ENCODE results near the gene SAFB. TPM values are rescaled to one million over a fixed set of nuclear protein-coding genes. Genes with fewer than 3 reads are reported as not detected.
A peak's percentile ranks its signal among the peaks of the same experiment; 100 is the strongest.

The SAFB gene
- polyA plus RNA-seq, 3 donors, result 12.2 to 76.6 (median 23.1) TPM

DNA sequence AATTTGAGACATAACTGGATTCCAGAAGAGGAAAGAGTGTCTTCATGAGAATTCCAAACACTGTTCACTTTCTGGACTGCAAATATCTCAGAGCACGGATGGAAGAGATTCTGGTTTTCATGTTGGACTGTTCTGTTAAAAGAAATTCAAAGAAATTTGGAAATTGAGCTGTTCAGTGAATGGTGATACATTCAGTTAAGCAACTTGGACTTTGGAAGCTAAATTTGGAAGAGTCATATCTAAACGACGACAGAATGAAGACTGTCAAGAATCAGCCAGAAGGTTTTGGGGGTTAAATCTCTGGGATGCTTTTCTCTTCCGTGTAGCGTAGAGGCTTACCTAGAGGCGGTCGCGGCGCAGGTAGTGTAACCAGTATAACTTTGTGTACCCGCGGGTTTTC lies 25.6 kb downstream of the SAFB start:
- Histone ChIP-seq H3K27ac (ENCODE audit: low read depth in 1 of 2, low read length in 2 of 2) (no peak overlapping the region), H3K4me1 (ENCODE audit: control insufficient read depth in 1 of 2, insufficient read depth in 2 of 2, low read length in 2 of 2) (no peaks in the 10 kb centered on the region), H3K36me3 (replicated peaks in 1 of 2; ENCODE audit: control insufficient read depth in 1 of 2, insufficient read depth in 2 of 2, low read length in 2 of 2) (peaks cover 88 to 95% of the 10 kb centered on the region in 2 donors), H3K79me2 (ENCODE audit: insufficient read depth, low read length) (peaks cover 45% of the 10 kb centered on the region), H3K4me2 (replicated peaks; ENCODE audit: extremely low read depth, low read length, poor library complexity, severe bottlenecking) (no peak overlapping the region), H3K9me3 (replicated peaks in 1 of 2; ENCODE audit: control insufficient read depth in 1 of 2, insufficient read depth in 1 of 2, low read length in 2 of 2) (no peaks in the 10 kb centered on the region), H3K27me3 (ENCODE audit: control insufficient read depth in 2 of 2, insufficient read depth in 2 of 2, low read length in 2 of 2) (no peaks in the 10 kb centered on the region), H3K9ac (ENCODE audit: insufficient read depth, low read length, poor library complexity, severe bottlenecking) (no peak overlapping the region), H4K20me1 (ENCODE audit: insufficient read depth, low read length) (peaks cover 89% of the 10 kb centered on the region), H3K4me3 (replicated peaks in 1 of 3; ENCODE audit: low read depth in 2 of 3, low read length in 3 of 3) (no peak overlapping the region), H2AFZ (ENCODE audit: insufficient read depth, low read depth, low read length, poor library complexity, severe bottlenecking) (no peak overlapping the region)
- Mint-ChIP-seq H3K9me3 (no peaks in the 10 kb centered on the region), H3K27ac (no peak overlapping the region), H3K36me3 (peaks cover 88 to 94% of the 10 kb centered on the region in 2 donors), H3K27me3 (ENCODE audit: low read depth in 3 of 3) (no peaks in the 10 kb centered on the region), H3K4me1 (no peaks in the 10 kb centered on the region), H3K4me3 (no peak overlapping the region)
- DNase-seq, result no peak
- 100% methylated on average over 1 of the region's 11 CpGs for WGBS (ENCODE audit: insufficient coverage)
- TF ChIP-seq, protein P1, sequence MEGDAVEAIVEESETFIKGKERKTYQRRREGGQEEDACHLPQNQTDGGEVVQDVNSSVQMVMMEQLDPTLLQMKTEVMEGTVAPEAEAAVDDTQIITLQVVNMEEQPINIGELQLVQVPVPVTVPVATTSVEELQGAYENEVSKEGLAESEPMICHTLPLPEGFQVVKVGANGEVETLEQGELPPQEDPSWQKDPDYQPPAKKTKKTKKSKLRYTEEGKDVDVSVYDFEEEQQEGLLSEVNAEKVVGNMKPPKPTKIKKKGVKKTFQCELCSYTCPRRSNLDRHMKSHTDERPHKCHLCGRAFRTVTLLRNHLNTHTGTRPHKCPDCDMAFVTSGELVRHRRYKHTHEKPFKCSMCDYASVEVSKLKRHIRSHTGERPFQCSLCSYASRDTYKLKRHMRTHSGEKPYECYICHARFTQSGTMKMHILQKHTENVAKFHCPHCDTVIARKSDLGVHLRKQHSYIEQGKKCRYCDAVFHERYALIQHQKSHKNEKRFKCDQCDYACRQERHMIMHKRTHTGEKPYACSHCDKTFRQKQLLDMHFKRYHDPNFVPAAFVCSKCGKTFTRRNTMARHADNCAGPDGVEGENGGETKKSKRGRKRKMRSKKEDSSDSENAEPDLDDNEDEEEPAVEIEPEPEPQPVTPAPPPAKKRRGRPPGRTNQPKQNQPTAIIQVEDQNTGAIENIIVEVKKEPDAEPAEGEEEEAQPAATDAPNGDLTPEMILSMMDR (IDR thresholded peaks at IDR 0.05), result no peak
- intact Hi-C loops (cut with micrococcal nuclease), result no loop called here

GRCh38 chr19:5651361-5651760 lies 28.5 kb downstream of the SAFB start:
- H3K4me3 Mint-ChIP-seq, result no peak overlapping the region
- WGBS (ENCODE audit: insufficient coverage), result 100% methylated on average over 5 of the region's 5 CpGs
- H3K27me3 ChIP-seq (ENCODE audit: control insufficient read depth in 2 of 2, insufficient read depth in 2 of 2, low read length in 2 of 2), result no peaks in the 10 kb centered on the region
- H3K4me3 ChIP-seq (replicated peaks in 1 of 3; ENCODE audit: low read depth in 2 of 3, low read length in 3 of 3), result no peak overlapping the region
- H3K4me1 Mint-ChIP-seq, result no peaks in the 10 kb centered on the region
- no peaks in the 10 kb centered on the region for H3K9me3 Mint-ChIP-seq
- peaks cover 86 to 92% of the 10 kb centered on the region in 2 donors for H3K36me3 Mint-ChIP-seq
- H3K79me2 ChIP-seq (ENCODE audit: insufficient read depth, low read length), result peaks cover 16% of the 10 kb centered on the region
- no peak for DNase-seq
- H3K36me3 ChIP-seq (replicated peaks in 1 of 2; ENCODE audit: control insufficient read depth in 1 of 2, insufficient read depth in 2 of 2, low read length in 2 of 2), result peaks cover 88 to 94% of the 10 kb centered on the region in 2 donors
- no peaks in the 10 kb centered on the region for H3K4me1 ChIP-seq (ENCODE audit: control insufficient read depth in 1 of 2, insufficient read depth in 2 of 2, low read length in 2 of 2)
- H3K27ac Mint-ChIP-seq, result peak overlapping the region in 1 of 7 donors; percentile 37
- H3K4me2 ChIP-seq (replicated peaks; ENCODE audit: extremely low read depth, low read length, poor library complexity, severe bottlenecking), result no peak overlapping the region
- no peaks in the 10 kb centered on the region for H3K9me3 ChIP-seq (replicated peaks in 1 of 2; ENCODE audit: control insufficient read depth in 1 of 2, insufficient read depth in 1 of 2, low read length in 2 of 2)
- no peaks in the 10 kb centered on the region for H3K27me3 Mint-ChIP-seq (ENCODE audit: low read depth in 3 of 3)
- H4K20me1 ChIP-seq (ENCODE audit: insufficient read depth, low read length), result peaks cover 83% of the 10 kb centered on the region
- TF ChIP-seq, protein P1 (IDR thresholded peaks at IDR 0.05), result no peak
- no peak overlapping the region for H3K9ac ChIP-seq (ENCODE audit: insufficient read depth, low read length, poor library complexity, severe bottlenecking)
- no peak overlapping the region for H3K27ac ChIP-seq (ENCODE audit: low read depth in 1 of 2, low read length in 2 of 2)
- no peak overlapping the region for H2AFZ ChIP-seq (ENCODE audit: insufficient read depth, low read depth, low read length, poor library complexity, severe bottlenecking)
- intact Hi-C loops (cut with micrococcal nuclease), result no loop called here

Measured in CD14-positive monocyte (primary cell).